ENCODE measurements around the gene NDE1. TPM values are rescaled to one million over a fixed set of nuclear protein-coding genes. Genes with fewer than 3 reads are reported as not detected.

NDE1 gene
- total RNA-seq, 2 donors from 2014 or later, result 60.5 to 69.2 TPM

DNA sequence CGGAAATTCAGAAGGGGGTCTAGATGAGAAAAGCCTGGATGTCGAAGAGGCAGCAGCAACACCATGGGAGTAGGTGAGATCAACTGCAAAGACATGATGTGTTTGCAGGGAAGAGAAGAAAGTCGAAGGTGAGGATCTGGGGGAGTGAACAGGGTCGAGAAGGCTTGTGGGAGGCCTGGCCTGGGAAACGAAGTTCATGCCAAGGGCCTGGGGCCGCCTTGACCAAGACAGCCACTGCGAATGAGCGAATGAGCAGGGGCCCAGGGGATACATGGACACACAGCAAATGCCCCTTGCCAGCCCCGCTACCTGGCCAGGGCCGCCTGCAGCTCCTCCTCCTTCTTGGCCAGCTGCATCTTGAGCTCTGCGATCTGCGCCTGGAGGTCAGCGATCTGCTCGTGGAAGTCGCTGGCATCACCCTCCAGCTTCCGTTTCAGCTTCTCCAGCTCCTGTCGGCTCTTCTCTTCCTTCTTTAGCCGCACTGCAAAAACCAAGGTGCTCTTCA is 87.1 kb downstream of the NDE1 start:
- 90 to 93% methylated on average over 14 to 18 of the region's 18 CpGs for WGBS, 2 experiments (ENCODE audit: insufficient coverage in 1 of 2, insufficient read length in 1 of 2)
- no peaks in the 10 kb centered on the region for H3K9me3 ChIP-seq (ENCODE audit: control insufficient read depth, low read length)
- TF ChIP-seq, protein P1, sequence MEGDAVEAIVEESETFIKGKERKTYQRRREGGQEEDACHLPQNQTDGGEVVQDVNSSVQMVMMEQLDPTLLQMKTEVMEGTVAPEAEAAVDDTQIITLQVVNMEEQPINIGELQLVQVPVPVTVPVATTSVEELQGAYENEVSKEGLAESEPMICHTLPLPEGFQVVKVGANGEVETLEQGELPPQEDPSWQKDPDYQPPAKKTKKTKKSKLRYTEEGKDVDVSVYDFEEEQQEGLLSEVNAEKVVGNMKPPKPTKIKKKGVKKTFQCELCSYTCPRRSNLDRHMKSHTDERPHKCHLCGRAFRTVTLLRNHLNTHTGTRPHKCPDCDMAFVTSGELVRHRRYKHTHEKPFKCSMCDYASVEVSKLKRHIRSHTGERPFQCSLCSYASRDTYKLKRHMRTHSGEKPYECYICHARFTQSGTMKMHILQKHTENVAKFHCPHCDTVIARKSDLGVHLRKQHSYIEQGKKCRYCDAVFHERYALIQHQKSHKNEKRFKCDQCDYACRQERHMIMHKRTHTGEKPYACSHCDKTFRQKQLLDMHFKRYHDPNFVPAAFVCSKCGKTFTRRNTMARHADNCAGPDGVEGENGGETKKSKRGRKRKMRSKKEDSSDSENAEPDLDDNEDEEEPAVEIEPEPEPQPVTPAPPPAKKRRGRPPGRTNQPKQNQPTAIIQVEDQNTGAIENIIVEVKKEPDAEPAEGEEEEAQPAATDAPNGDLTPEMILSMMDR (conservative IDR thresholded peaks at IDR 0.05), result no peak
- H3K36me3 Mint-ChIP-seq (ENCODE audit: low read depth), result no peaks in the 10 kb centered on the region
- H3K27ac Mint-ChIP-seq, result no peak overlapping the region
- no peaks in the 10 kb centered on the region for H3K4me1 Mint-ChIP-seq
- no peaks in the 10 kb centered on the region for H3K36me3 ChIP-seq (ENCODE audit: control insufficient read depth, insufficient read depth, low read length)
- H3K27me3 Mint-ChIP-seq (ENCODE audit: insufficient read depth), result no peaks in the 10 kb centered on the region
- H3K27ac ChIP-seq (ENCODE audit: low read depth, low read length), result no peak overlapping the region
- H3K27me3 ChIP-seq (ENCODE audit: control insufficient read depth, insufficient read depth, low read length, poor library complexity, severe bottlenecking), result no peaks in the 10 kb centered on the region
- DNase-seq, result no peak
- H3K9ac ChIP-seq (ENCODE audit: extremely low read depth, low read length, poor library complexity, severe bottlenecking), result no peak overlapping the region
- no peak overlapping the region for H3K4me3 ChIP-seq (ENCODE audit: low read length)
- no peak overlapping the region for H3K4me3 Mint-ChIP-seq
- H3K9me3 Mint-ChIP-seq, result no peaks in the 10 kb centered on the region
- no peaks in the 10 kb centered on the region for H3K4me1 ChIP-seq (ENCODE audit: control insufficient read depth, insufficient read depth, low read length)

DNA sequence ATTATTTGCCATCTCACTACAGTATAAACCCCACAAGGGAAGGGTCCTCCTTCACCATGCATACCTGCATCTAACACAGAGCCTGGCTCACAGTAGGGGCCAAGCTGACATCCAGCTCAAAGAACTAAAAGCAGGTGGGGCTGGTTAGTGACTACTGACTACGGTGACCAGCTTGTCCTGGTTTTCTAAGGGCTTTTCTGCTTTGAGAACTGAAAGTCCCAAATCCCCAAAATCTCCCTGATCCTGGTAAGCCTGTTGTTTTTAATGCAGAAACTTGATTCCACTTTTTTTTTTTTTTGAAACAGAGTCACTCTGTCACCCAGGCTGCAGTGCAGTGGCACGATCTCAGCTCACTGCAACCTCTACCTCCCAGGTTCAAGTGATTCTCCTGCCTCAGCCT is 89.4 kb downstream of the NDE1 start:
- Mint-ChIP-seq H3K4me1 (no peaks in the 10 kb centered on the region), H3K9me3 (no peaks in the 10 kb centered on the region), H3K36me3 (ENCODE audit: low read depth) (no peaks in the 10 kb centered on the region), H3K27me3 (ENCODE audit: insufficient read depth) (no peaks in the 10 kb centered on the region), H3K27ac (no peak overlapping the region), H3K4me3 (no peak overlapping the region)
- Histone ChIP-seq H3K4me1 (ENCODE audit: control insufficient read depth, insufficient read depth, low read length) (no peaks in the 10 kb centered on the region), H3K9ac (ENCODE audit: extremely low read depth, low read length, poor library complexity, severe bottlenecking) (no peak overlapping the region), H3K27me3 (ENCODE audit: control insufficient read depth, insufficient read depth, low read length, poor library complexity, severe bottlenecking) (no peaks in the 10 kb centered on the region), H3K4me3 (ENCODE audit: low read length) (no peak overlapping the region), H3K27ac (ENCODE audit: low read depth, low read length) (no peak overlapping the region), H3K36me3 (ENCODE audit: control insufficient read depth, insufficient read depth, low read length) (no peaks in the 10 kb centered on the region), H3K9me3 (ENCODE audit: control insufficient read depth, low read length) (no peaks in the 10 kb centered on the region)
- no peak for DNase-seq
- TF ChIP-seq, protein P1 (conservative IDR thresholded peaks at IDR 0.05), result no peak
- WGBS, 2 experiments (ENCODE audit: insufficient coverage in 1 of 2, insufficient read length in 1 of 2), result 88 to 96% methylated on average over 1 to 2 of the region's 2 CpGs

DNA sequence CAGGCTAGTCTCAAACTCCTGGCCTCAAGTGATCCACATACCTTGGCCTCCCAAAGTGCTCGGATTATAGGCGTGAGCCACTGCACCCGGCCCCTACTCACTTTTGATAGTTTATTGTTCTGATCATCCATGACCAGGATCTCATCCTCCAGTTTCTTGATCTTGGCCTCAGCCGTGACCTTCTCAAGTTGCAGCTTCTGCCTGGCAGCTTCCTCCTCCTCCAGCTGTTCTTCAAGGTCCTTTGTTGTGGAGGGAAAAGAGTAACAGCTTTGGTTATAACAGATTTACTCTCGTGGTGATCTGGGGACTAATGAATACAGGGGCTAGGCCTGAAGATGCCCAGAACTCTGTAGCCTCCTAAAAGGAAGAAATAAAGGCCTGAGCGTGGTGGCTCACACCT is 89.9 kb downstream of the NDE1 start:
- DNase-seq, result no peak
- no peaks in the 10 kb centered on the region for H3K4me1 Mint-ChIP-seq
- H3K36me3 ChIP-seq (ENCODE audit: control insufficient read depth, insufficient read depth, low read length), result no peaks in the 10 kb centered on the region
- no peaks in the 10 kb centered on the region for H3K36me3 Mint-ChIP-seq (ENCODE audit: low read depth)
- TF ChIP-seq, protein P1 (conservative IDR thresholded peaks at IDR 0.05), result no peak
- 84% methylated on average over 5 to 6 of the region's 6 CpGs for WGBS, 2 experiments (ENCODE audit: insufficient coverage in 1 of 2, insufficient read length in 1 of 2)
- no peaks in the 10 kb centered on the region for H3K27me3 Mint-ChIP-seq (ENCODE audit: insufficient read depth)
- H3K4me3 Mint-ChIP-seq, result no peak overlapping the region
- no peak overlapping the region for H3K9ac ChIP-seq (ENCODE audit: extremely low read depth, low read length, poor library complexity, severe bottlenecking)
- no peak overlapping the region for H3K4me3 ChIP-seq (ENCODE audit: low read length)
- H3K9me3 Mint-ChIP-seq, result no peaks in the 10 kb centered on the region
- H3K27me3 ChIP-seq (ENCODE audit: control insufficient read depth, insufficient read depth, low read length, poor library complexity, severe bottlenecking), result no peaks in the 10 kb centered on the region
- H3K9me3 ChIP-seq (ENCODE audit: control insufficient read depth, low read length), result no peaks in the 10 kb centered on the region
- no peak overlapping the region for H3K27ac ChIP-seq (ENCODE audit: low read depth, low read length)
- H3K4me1 ChIP-seq (ENCODE audit: control insufficient read depth, insufficient read depth, low read length), result no peaks in the 10 kb centered on the region
- no peak overlapping the region for H3K27ac Mint-ChIP-seq
